PC-9 (cell line): ENCODE measurements around the gene DOCK4. TPM values are rescaled to one million over a fixed set of nuclear protein-coding genes. Genes with fewer than 3 reads are reported as not detected.

Experiments used
- BruUV-seq: library from RNA; stranded (reverse); fragments of 400-500 nt; replicated peaks from 2 replicates; lab custom pipeline; 2021; lab: Mats Ljungman, UMichigan
- CTCF ChIA-PET: fragments of 300-600 bp; sonication (Branson Sonifier 250); formaldehyde crosslinking; loops from one replicate; lab custom pipeline; 2022; ENCODE audit warnings: antibody characterized with exemption; lab: Charles Lee
- POLR2A ChIA-PET: fragments of 300-600 bp; sonication (Branson Sonifier 250); formaldehyde crosslinking; loops from one replicate; lab custom pipeline; 2022; ENCODE audit warnings: antibody characterized with exemption; ENCODE audit not compliant: unreplicated experiment; lab: Charles Lee
- DNase-seq, 2 experiments: peaks; one replicate each; pipeline versions ENCODE4 v3.0.0 to v3.0.0-alpha.2; 2015 to 2022; ENCODE audit warnings: mixed read lengths in 1 of 2
- H2AFZ ChIP-seq: fragments of 200-600 bp; sonication (generic); 2 replicates; pipeline ENCODE4 v1.8.1; 2017; ENCODE audit warnings: antibody characterized with exemption
- H3F3A ChIP-seq: fragments of 200-600 bp; sonication (generic); 2 replicates; pipeline ENCODE4 v1.8.1; 2017; ENCODE audit warnings: antibody characterized with exemption, mild to moderate bottlenecking, low read depth; ENCODE audit not compliant: insufficient read depth
- H3K27ac ChIP-seq: fragments of 200-600 bp; sonication (generic); 2 replicates; pipeline ENCODE4 v1.6.1; 2016; ENCODE audit warnings: mixed run types
- H3K27me3 ChIP-seq: fragments of 200-600 bp; sonication (generic); 2 replicates; pipeline ENCODE4 v1.6.1; 2016; ENCODE audit warnings: low read depth, mixed run types; ENCODE audit not compliant: insufficient read depth
- H3K36me3 ChIP-seq: fragments of 200-600 bp; sonication (generic); 2 replicates; pipeline ENCODE4 v1.6.1; 2016; ENCODE audit warnings: low read depth, mixed run types
- H3K4me1 ChIP-seq: fragments of 200-600 bp; sonication (generic); replicated peaks from 2 replicates; pipeline ENCODE4 v1.6.1; 2016; ENCODE audit warnings: mixed run types; ENCODE audit not compliant: insufficient read depth
- H3K4me2 ChIP-seq: fragments of 200-600 bp; sonication (generic); 2 replicates; pipeline ENCODE4 v1.6.1; 2017; ENCODE audit warnings: mixed run types
- H3K4me3 ChIP-seq: fragments of 200-600 bp; sonication (generic); 2 replicates; pipeline ENCODE4 v1.6.1; 2016; ENCODE audit warnings: mixed run types
- H3K79me2 ChIP-seq: fragments of 200-600 bp; sonication (generic); 2 replicates; pipeline ENCODE4 v1.6.1; 2017; ENCODE audit warnings: low read depth, mixed run types
- H3K9me2 ChIP-seq: fragments of 200-600 bp; sonication (generic); 2 replicates; pipeline ENCODE4 v1.8.1; 2017; ENCODE audit warnings: mild to moderate bottlenecking; ENCODE audit not compliant: insufficient read depth
- H3K9me3 ChIP-seq: fragments of 200-600 bp; sonication (generic); 2 replicates; pipeline ENCODE4 v1.8.1; 2016; ENCODE audit warnings: low read depth; ENCODE audit not compliant: insufficient read depth
- H4K20me1 ChIP-seq: fragments of 200-600 bp; sonication (generic); 2 replicates; pipeline ENCODE4 v1.8.1; 2017; ENCODE audit not compliant: insufficient read depth
- EZH2 ChIP-seq: fragments of 200-600 bp; sonication (generic); IDR thresholded peaks from 2 replicates; pipeline ENCODE4 v1.8.0; 2017; ENCODE audit warnings: antibody characterized with exemption, low read depth
- intact Hi-C: fragments of 100-400 bp; cut with micrococcal nuclease; formaldehyde crosslinking; loops from one replicate; pipeline ENCODE4 v1.10.0; 2022; ENCODE audit not compliant: unreplicated experiment
- total RNA-seq: library from RNA; stranded (reverse); gene quantifications from 2 replicates; pipeline ENCODE4 v1.2.3, GENCODE V29; 2021
- TF ChIP-seq, protein P1 (sequence below): fragments of 200-600 bp; sonication (generic); conservative IDR thresholded peaks from 2 replicates; pipeline ENCODE4 v1.6.1; 2017; ENCODE audit warnings: mixed run types, antibody characterized with exemption, mild to moderate bottlenecking, moderate library complexity

DOCK4 gene
- total RNA-seq, 1 experiment from 2014 or later: 0.98 TPM

DNA sequence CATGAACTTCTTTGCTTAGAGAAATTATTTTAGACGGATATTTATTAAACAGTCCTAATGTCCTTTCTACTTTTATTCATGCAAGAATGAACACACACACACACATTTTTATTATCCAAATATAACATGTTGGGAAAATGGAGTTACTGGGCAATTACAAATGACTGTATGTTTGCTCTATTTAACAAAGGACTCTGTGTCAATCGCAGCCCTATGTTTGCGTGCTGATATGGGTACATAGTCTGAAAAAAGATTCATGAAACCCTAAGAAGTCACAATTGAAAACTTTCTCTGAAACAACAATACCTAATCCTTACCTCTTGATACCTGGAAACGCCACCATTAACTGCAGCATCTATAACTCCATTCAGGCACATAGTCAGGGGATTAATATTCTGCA, 459.2 kb downstream of the DOCK4 start:
- no peak overlapping the region for H3K4me3 ChIP-seq
- H4K20me1 ChIP-seq: no peaks in the 10 kb centered on the region
- H3K4me2 ChIP-seq: no peak overlapping the region
- H3K79me2 ChIP-seq: no peaks in the 10 kb centered on the region
- H3K9me2 ChIP-seq: no peaks in the 10 kb centered on the region
- H3K27me3 ChIP-seq: no peaks in the 10 kb centered on the region
- CTCF ChIA-PET: interaction anchor here (0.6 kb wide), 1 partner anchor 562 kb away, joined by 9 read pairs; no protein-coding TSS in a partner anchor
- POLR2A ChIA-PET: no interaction called here
- intact Hi-C loops: no loop called here
- no peaks in the 10 kb centered on the region for H3K36me3 ChIP-seq
- H3K9me3 ChIP-seq: no peaks in the 10 kb centered on the region
- DNase-seq: no peak
- H3K4me1 ChIP-seq: peaks cover 14% of the 10 kb centered on the region; the same call in 1 of the 2 replicates
- TF ChIP-seq EZH2: no peak
- TF ChIP-seq, protein P1, sequence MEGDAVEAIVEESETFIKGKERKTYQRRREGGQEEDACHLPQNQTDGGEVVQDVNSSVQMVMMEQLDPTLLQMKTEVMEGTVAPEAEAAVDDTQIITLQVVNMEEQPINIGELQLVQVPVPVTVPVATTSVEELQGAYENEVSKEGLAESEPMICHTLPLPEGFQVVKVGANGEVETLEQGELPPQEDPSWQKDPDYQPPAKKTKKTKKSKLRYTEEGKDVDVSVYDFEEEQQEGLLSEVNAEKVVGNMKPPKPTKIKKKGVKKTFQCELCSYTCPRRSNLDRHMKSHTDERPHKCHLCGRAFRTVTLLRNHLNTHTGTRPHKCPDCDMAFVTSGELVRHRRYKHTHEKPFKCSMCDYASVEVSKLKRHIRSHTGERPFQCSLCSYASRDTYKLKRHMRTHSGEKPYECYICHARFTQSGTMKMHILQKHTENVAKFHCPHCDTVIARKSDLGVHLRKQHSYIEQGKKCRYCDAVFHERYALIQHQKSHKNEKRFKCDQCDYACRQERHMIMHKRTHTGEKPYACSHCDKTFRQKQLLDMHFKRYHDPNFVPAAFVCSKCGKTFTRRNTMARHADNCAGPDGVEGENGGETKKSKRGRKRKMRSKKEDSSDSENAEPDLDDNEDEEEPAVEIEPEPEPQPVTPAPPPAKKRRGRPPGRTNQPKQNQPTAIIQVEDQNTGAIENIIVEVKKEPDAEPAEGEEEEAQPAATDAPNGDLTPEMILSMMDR: no peak
- H3K27ac ChIP-seq: no peak overlapping the region
- no peak overlapping the region for H2AFZ ChIP-seq
- peaks cover 12% of the 10 kb centered on the region for H3F3A ChIP-seq
- BruUV-seq: no TSS peak

DNA sequence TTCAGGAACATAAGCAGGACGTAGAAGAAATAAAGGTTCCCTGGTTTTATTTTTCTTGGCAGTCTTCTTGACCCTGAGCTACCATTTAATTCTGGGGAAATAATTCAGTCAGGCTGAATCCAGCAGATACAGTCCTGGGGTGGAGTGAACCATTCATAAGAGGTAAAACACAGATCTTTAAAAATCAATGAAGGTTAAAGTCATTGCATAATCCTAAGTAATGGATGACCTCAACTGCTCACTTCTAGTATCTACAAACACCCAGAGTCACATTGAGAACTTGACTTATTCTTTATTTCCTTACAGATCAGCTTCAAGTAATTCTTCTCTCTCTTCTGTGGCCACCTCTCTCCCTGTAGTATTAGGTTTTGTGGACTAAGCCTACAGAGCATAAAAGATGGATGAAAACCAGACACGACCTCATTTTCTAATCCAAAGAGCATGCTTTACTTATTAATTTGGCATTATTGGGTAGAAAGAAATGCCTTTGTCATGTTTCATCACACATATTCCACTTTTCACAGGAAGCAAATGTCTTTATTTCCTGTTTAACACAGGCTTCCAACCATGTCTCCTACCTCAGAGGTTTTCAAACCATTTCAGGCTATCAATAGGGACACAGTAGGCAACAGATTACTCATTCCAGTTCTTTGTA, 461.6 kb downstream of the DOCK4 start:
- H3K79me2 ChIP-seq: no peaks in the 10 kb centered on the region
- no peak for TF ChIP-seq EZH2
- TF ChIP-seq, protein P1: no peak
- H3K4me3 ChIP-seq: no peak overlapping the region
- H2AFZ ChIP-seq: no peak overlapping the region
- BruUV-seq: no TSS peak
- no peaks in the 10 kb centered on the region for H3K36me3 ChIP-seq
- H3K27ac ChIP-seq: no peak overlapping the region
- ChIA-PET POLR2A (no interaction called here), CTCF (no interaction called here)
- H3K27me3 ChIP-seq: no peaks in the 10 kb centered on the region
- H3K9me2 ChIP-seq: no peaks in the 10 kb centered on the region
- no peaks in the 10 kb centered on the region for H3K4me1 ChIP-seq
- H3K4me2 ChIP-seq: no peak overlapping the region
- no peaks in the 10 kb centered on the region for H4K20me1 ChIP-seq
- no peak for DNase-seq
- intact Hi-C loops: loop anchor here (5.0 kb wide), 2 partner anchors 113 to 1968 kb away; no protein-coding TSS in a partner anchor
- no peaks in the 10 kb centered on the region for H3K9me3 ChIP-seq
- H3F3A ChIP-seq: peaks cover under 1% of the 10 kb centered on the region; the same call in 1 of the 2 replicates

DNA sequence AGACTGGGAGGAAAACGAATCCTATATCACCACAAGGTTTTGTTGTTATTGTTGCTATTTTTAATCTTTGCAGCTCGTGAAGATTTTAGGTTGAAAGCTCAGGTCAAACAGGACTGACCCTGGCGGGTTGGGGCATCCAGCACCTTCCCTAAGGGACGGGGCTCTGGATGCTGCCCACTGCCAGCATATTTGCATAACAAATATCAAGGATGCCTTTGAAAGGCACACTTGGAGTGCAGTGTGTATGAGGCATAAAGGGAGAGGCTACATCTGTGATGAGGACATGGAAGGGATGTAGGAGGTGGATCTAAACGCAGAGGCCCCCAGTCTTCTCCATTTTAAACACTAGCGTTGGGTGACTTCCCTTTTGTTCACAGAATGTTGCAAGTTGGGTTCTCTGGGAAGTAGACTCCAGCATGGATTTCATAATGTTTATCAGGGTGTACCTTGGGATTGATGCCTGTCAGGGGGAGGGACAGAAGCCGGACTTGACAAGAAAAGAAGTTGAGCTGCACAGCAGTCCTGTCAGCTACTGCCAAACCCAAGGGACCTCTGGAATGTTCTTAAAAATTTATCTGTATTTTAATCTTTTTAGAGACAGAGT, 462.9 kb downstream of the DOCK4 start:
- Histone ChIP-seq H2AFZ (no peak overlapping the region), H3K27ac (no peak overlapping the region), H3K9me3 (no peaks in the 10 kb centered on the region), H3K4me3 (no peak overlapping the region), H3K4me2 (no peak overlapping the region), H3F3A (no peaks in the 10 kb centered on the region), H3K36me3 (no peaks in the 10 kb centered on the region), H3K9me2 (no peaks in the 10 kb centered on the region), H3K27me3 (no peaks in the 10 kb centered on the region), H3K79me2 (no peaks in the 10 kb centered on the region), H4K20me1 (no peaks in the 10 kb centered on the region), H3K4me1 (no peaks in the 10 kb centered on the region)
- no TSS peak for BruUV-seq
- CTCF ChIA-PET: no interaction called here
- DNase-seq: no peak
- TF ChIP-seq, protein P1: no peak
- TF ChIP-seq EZH2: no peak
- intact Hi-C loops: loop anchor here (5.0 kb wide), 2 partner anchors 114 to 1969 kb away; no protein-coding TSS in a partner anchor
- POLR2A ChIA-PET: no interaction called here
